ENCODE results near the gene MTR.

MTR gene

DNA sequence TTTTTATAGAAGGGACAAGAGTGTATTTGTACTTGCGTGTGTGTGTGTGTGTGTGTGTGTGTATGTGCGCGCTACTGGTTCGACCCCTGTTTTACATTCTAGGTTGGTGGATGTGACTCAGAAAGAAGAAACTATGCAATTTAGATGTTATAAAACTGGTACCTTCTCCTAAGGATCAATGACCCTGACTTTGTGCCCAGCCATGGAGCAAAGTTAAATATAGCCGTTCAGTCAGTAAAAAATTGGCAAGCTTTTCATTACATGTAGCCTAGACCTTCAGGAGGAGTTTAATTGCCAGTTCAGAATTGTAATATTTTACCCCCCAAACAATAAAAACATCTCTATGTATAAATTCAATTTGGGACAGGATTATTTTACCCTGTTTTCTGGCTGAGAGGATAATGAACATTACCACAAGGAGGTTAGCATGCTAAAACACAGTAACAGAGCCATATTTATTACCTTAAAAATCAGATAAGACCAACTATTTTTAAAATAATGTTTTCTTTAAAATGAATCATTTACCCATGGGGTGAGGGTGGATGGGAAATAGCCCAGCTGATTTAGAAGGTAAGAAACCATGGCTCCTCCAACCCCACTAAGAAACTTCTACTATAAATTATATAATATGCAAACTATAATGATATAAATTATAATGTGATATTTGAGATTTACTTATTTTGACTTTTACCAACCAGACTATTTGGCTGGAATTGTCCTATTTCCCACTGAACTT is 33.5 kb upstream of the MTR start:
- TF ChIP-seq POLR2A (IDR thresholded peaks at IDR 0.05; ENCODE audit: low read depth, low read length), result no peak
- no peak for DNase-seq (ENCODE audit: insufficient read length, low spot score)
- FAIRE-seq, result no peak

DNA sequence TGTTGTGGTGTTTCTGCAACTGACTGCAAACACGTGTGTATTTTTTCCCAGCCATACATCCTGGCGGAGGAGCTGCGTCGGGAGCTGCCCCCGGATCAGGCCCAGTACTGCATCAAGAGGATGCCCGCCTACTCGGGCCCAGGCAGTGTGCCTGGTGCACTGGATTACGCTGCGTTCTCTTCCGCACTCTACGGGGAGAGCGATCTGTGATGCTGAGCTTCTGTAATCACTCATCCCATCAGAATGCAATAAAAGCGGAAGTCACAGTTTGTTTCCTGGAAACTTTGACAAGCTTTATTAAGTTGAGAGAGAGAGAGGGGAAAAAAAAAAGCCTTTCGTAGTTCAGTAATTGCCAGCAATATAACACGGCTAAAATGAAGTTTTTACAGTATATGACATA is 32.7 kb upstream of the MTR start:
- FAIRE-seq (no peak), DNase-seq (ENCODE audit: insufficient read length, low spot score) (no peak)
- TF ChIP-seq POLR2A (IDR thresholded peaks at IDR 0.05; ENCODE audit: low read depth, low read length), result no peak

DNA sequence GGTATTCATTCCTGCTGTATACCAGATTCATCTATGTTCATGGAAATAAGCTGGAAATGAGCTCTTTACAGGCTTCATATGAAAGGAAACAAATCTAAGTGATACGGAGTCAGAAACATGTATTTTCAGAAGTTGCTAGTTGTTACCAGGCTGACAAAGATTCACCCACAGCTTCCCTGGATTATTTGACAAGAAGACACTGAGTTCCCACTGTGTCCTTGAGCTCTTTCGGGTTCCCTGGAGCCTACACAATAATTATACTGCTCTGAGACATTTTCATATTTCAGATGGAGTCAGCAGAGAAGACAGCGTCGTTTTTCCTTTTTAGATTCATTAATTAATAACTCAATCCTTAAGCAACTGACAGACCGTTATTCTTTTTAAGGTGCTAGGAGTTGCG is 29.3 kb upstream of the MTR start:
- FAIRE-seq, result no peak

DNA sequence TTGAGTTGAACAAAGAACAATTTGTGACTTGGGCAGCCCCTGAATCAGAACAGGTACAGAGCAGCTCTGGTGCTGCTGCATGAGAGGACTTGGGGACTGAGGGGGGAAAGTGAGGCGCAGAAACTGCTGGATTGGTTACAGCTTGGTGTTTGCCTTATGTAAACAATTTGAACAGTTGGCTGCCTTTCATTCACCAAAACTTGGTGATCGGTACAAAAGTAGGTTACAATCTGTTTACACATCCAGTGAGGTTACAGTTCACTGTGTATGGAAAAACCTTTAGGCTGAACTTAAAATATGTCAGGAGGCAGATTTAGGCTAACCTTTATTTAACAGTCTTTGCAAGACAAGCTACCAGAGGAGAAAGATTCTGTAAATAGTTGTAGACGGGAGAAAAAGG is 28.6 kb upstream of the MTR start:
- no peak for TF ChIP-seq POLR2A (IDR thresholded peaks at IDR 0.05; ENCODE audit: low read depth, low read length)
- DNase-seq (ENCODE audit: insufficient read length, low spot score) (no peak), FAIRE-seq (no peak)

More for the DNA sequence above, 29.3 kb upstream of the MTR start:
- DNase-seq (ENCODE audit: insufficient read length, low spot score), result no peak
- TF ChIP-seq POLR2A (IDR thresholded peaks at IDR 0.05; ENCODE audit: low read depth, low read length), result no peak

DNA sequence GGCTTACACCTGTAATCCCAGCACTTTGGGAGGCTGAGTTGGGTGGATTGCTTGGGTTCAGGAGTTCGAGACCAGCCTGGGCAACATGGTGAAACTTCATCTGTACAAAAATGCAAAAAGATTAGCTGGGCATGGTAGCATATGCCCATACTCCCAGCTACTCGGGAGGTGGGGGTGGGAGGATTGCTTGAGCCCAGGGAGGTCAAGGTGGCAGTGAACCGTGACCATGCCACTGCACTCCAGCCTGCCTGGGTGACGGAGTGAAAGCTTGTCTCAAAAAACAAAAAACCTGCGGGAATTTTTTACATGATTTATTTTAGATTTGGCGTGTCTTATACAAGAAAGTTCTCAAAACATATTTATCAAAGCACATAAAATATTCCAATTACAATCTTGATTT is 27.8 kb upstream of the MTR start:
- no peak for TF ChIP-seq POLR2A (IDR thresholded peaks at IDR 0.05; ENCODE audit: low read depth, low read length)
- DNase-seq (ENCODE audit: insufficient read length, low spot score), result no peak
- no peak for FAIRE-seq

DNA sequence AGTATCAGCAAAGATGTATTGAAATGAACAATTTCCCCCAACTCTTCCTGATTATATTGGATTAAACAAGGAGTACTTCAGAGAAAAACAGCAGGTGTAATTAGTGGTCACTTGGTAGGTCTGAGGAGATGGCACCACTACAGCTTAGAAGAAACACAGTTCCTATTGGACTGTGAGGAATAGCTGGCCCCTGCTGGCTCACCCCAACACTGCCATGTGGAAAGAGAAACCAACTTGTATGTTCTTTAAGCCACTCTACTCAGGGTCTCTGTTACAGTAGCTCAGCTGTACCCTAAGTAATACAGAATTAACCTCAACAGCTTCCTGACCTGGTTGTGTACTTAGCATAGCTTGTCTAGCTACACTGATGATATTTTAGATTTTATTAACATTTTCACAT is 26.5 kb upstream of the MTR start:
- DNase-seq (ENCODE audit: insufficient read length, low spot score), result no peak
- no peak for TF ChIP-seq POLR2A (IDR thresholded peaks at IDR 0.05; ENCODE audit: low read depth, low read length)
- no peak for FAIRE-seq

DNA sequence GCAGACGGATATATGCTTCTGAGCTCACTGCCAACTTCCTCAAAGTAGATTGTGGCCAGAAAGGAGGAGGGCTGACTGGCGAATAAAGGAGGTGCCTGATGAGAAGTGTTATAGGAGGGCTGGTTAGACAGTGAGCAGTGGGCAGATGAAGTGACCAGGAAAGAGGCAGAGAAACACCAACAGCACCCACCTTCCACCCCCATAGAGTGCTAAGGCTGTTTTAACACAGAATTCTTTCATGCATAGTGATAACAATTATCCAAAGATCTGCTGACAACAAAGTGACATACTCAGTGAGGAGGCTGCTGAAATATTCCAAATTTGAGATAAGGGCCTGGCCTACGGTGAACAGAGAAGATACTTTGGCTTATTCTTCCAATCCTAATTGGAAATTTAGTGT is 21.2 kb upstream of the MTR start:
- DNase-seq (ENCODE audit: insufficient read length, low spot score) (no peak), FAIRE-seq (no peak)
- no peak for TF ChIP-seq POLR2A (IDR thresholded peaks at IDR 0.05; ENCODE audit: low read depth, low read length)

DNA sequence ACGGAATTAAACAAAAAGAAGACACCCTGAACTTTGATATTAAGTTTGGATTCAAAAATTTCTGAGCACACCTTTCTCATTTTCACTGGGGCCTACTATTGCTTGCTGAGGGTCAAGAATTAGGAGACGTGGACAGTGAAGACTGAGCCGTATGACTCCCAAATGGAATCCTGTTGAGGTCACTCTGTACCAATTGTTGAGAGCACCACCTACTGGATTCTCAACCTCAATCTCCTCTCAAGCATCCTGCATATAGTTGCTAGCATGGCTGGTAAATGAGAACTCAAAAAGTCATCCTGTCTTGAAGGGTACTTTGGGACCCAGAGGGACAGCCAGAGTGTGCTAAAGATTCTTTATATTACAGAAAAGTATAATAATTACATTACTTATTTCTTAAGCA is 20.2 kb upstream of the MTR start:
- no peak for DNase-seq (ENCODE audit: insufficient read length, low spot score)
- FAIRE-seq, result no peak
- no peak for TF ChIP-seq POLR2A (IDR thresholded peaks at IDR 0.05; ENCODE audit: low read depth, low read length)

DNA sequence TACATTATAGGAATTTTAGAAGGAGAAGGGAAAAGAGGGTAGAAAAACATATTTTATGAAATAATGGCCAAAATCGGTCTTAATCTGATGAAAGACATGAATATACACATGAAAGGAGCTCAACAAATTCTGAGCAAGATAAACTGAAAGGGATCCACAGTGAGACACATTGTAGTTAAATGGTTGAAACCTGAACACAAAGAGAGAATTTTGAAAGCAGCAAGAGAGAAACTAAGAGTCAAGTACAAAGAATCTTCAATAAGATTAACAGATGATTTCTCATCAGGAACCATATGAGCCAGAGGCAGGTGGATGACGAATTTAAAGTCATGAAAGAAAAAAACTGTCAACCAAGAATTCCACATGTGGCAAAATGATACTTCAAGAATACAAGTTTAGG is 15.8 kb upstream of the MTR start:
- FAIRE-seq (no peak), DNase-seq (ENCODE audit: insufficient read length, low spot score) (no peak)
- TF ChIP-seq POLR2A (IDR thresholded peaks at IDR 0.05; ENCODE audit: low read depth, low read length), result no peak

DNA sequence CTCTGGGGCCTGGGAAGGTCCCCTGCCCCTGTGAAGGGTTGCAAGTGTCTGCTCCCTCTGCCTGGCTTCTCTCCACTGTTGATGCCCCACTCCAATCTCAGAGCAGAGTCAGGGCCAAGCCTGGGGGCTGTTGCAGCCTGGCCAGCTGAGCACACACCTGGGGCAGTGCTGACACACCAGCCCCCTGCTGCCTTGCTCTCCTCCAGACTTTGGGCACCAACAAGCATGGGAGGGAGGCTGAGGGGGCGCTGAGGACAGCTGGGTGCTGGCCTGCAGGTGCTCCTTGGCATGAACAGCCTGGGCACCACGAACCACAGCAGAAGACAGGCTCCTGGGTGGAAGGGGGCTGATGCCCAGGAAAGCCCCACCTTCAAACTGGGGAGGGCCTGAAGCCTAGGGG is 9.6 kb upstream of the MTR start:
- no peak for TF ChIP-seq POLR2A (IDR thresholded peaks at IDR 0.05; ENCODE audit: low read depth, low read length)
- DNase-seq (ENCODE audit: insufficient read length, low spot score), result no peak
- no peak for FAIRE-seq

DNA sequence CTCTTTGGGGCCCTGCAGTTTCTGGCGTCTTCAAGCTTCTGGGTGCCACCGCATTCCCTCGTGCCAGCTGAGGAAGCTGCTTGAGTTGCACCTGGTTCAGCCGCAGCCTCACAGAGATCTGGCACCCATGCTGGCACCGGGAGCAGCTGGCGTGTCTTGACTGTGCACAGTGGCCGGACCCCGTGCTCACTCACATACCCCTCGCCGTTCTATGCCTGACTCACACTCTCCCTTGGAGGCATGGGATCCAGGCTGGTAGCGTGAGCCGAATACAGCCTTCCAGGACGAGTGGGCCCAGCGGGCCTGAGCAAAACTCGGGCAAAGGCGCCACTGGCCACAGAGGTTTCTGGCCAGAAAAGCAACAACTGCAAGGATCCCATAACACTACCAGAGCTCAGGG is 8.6 kb upstream of the MTR start:
- DNase-seq (ENCODE audit: insufficient read length, low spot score) (no peak), FAIRE-seq (no peak)
- TF ChIP-seq POLR2A (IDR thresholded peaks at IDR 0.05; ENCODE audit: low read depth, low read length), result no peak

DNA sequence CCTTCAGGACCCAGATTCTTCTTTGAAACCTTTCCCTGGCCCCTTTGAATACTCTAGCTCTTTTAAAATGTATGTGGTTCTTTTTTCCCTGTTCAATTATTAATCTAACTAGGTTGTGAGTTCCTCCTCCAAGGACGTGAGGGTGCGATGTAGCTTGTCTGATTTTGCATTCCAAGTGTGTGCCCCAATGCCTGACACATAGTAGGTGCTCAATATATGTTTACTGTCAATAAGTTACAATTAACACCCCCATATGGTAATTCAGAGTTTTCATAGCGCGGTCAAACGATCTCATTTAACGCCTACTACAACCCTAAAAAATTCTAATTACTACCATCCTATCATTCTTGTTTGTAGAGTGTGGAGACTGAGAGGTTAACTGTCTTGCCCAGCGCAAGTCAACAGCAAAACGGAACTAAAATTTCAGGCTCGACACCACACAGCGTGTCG is 482 bp upstream of the MTR start:
- FAIRE-seq (no peak), DNase-seq (ENCODE audit: insufficient read length, low spot score) (no peak)
- 0 out of 2 replicates have a peak, but pooled peaks have one; percentile 24 for TF ChIP-seq POLR2A (IDR thresholded peaks at IDR 0.05; ENCODE audit: low read depth, low read length)

DNA sequence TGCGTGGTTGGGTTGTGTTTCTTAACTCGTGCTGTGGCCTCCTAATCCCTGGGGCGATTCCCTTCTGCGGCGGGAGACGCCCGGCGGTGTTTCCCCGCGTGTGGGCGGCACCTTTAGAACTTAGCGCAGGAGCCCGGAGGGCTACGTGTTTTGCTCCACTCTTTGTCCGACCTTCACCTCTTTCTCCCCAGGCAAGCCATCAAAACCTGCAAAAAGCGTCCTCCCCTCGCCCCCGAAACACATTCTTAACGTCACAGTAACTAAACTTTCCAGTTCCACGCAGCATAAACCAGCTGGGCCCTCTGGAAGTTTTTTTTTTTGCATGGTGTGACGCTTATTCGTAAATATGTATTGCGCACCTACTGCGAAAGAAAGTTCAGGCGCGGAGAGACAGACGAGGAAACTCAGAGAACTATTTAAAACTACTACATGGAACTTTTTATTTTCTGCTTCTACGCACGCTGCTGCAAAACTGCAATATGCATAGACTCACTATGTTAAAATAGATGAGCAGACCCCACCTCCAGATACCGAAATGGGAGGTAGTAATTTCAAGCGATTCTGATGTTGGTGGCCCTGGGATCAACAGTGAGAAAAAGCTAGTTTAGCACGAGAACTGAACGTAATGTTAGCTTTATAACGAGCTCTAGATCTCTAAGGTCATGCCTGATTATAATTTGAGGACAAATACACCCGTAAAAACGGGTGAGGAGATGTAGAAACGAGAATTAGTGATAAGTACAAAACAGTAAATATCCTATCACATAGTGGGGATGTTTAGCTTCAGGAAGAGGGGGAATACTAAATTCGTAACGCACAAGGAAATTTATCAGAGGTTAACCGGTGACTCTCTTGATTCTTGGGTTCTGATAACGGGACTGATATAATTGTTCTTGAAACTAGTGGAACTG is 920 bp downstream of the MTR start:
- no peak for FAIRE-seq
- TF ChIP-seq POLR2A (IDR thresholded peaks at IDR 0.05; ENCODE audit: low read depth, low read length), result 0 out of 2 replicates have a peak, but pooled peaks have one; percentile 30
- no peak for DNase-seq (ENCODE audit: insufficient read length, low spot score)

DNA sequence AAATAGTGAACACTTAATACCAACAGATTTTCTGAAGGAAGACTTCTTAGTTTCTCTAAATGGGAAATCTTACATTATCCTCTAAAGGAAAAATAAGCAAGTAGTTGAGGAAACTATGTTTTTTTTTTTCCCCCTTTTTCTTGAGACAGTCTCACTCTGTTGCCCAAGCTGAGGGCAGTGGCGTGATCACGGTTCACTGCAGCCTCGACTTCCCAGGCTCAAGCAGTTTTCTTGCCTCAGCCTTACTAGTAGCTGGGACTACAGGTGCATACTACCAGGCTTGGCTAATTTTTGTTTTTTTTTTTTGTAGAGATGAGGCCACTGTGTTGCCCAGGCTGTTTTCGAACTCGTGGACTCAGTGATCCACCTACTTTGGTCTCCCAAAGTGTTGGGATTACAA is 3.9 kb downstream of the MTR start:
- no peak for FAIRE-seq
- TF ChIP-seq POLR2A (IDR thresholded peaks at IDR 0.05; ENCODE audit: low read depth, low read length), result no peak

More for the DNA sequence above, 3.9 kb downstream of the MTR start:
- no peak for DNase-seq (ENCODE audit: insufficient read length, low spot score)

All from H54 (cell line).